C4-2B (cell line): Measurements from ENCODE around the gene SMIM35.

Experiments used
- ZFX ChIP-seq: fragments of 450-650 bp; IDR thresholded peaks from 2 replicates; pipeline ENCODE4 v1.6.1; 2017
- TF ChIP-seq, protein P1 (sequence below): fragments of 450-650 bp; conservative IDR thresholded peaks from 2 replicates; pipeline ENCODE4 v1.5.1; 2017; ENCODE audit warnings: mild to moderate bottlenecking

DNA sequence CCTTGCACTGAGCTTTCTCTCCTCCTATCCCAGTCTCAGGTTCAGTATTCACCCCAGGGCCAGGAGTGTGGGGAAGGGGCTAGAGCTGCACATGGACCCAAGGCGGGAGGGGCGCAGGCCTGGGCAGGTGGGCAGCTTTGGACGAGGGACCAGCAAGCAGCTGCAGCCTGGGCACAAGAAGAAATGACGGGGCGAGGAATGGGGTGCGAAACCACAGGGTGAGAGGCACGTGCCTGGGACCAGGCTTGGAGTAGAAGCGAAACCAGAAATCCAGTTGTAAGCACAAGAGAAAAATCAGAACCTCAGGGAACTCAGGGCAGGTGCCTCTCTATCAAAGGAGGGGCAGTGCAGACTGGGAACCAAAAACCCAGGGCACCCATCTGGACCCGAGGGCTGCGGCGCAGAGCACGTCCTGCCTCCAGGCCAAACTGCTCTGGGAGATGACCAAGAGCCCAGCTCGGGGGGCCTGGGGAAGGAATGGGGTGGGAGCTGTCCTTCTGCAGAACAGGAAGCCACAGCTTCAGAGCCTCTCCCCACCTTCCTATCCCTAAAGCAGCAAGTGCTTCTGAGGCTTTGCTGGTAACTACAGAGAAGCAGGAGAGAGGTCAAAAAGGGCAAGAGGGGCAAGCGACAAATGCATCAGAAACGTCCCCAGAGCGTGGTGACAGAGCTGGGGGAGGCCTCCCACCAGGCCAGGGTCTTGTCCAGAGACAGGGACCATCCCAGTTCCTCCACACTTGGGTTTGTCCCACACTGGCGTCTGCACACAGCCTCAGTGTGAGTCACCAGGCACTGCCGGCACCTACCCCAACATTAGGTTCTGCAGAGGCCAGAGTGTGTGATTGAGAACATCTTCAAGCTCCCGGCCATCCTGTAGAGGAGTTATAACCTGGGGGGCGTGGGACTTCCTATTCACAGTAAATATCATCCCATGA, 28.2 kb downstream of the SMIM35 start:
- TF ChIP-seq, protein P1, sequence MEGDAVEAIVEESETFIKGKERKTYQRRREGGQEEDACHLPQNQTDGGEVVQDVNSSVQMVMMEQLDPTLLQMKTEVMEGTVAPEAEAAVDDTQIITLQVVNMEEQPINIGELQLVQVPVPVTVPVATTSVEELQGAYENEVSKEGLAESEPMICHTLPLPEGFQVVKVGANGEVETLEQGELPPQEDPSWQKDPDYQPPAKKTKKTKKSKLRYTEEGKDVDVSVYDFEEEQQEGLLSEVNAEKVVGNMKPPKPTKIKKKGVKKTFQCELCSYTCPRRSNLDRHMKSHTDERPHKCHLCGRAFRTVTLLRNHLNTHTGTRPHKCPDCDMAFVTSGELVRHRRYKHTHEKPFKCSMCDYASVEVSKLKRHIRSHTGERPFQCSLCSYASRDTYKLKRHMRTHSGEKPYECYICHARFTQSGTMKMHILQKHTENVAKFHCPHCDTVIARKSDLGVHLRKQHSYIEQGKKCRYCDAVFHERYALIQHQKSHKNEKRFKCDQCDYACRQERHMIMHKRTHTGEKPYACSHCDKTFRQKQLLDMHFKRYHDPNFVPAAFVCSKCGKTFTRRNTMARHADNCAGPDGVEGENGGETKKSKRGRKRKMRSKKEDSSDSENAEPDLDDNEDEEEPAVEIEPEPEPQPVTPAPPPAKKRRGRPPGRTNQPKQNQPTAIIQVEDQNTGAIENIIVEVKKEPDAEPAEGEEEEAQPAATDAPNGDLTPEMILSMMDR, result no peak
- no peak for TF ChIP-seq ZFX
